K562 (cell line): ENCODE data around the gene SLFNL1. TPM values are rescaled to one million over a fixed set of nuclear protein-coding genes. Genes with fewer than 3 reads are reported as not detected.
A peak's percentile ranks its signal among the peaks of the same experiment; 100 is the strongest.

Experiments
- ATF6 ChIP-seq: sonication (generic); formaldehyde crosslinking; IDR thresholded peaks from 2 replicates; pipeline ENCODE4 v1.4.0; 2020; ENCODE audit warnings: mild to moderate bottlenecking, missing genetic modification reagents
- CREB1 ChIP-seq, 2 experiments: sonication (generic) in 1 of 2; formaldehyde crosslinking in 1 of 2; IDR thresholded peaks; 2 replicates each; pipeline versions ENCODE4 v1.6.1 to v1.8.0; 2012 to 2022; ENCODE audit warnings: inconsistent platforms in 1 of 2, mild to moderate bottlenecking in 1 of 2, missing genetic modification reagents in 1 of 2, moderate library complexity in 1 of 2
- EHMT2 ChIP-seq: fragments of 450-650 bp; IDR thresholded peaks from 2 replicates; pipeline ENCODE4 v1.6.1; 2018; ENCODE audit warnings: antibody characterized with exemption
- HSF4 ChIP-seq: fragments of 250-450 bp; sonication (Bioruptor Pico); IDR thresholded peaks from 2 replicates; pipeline ENCODE4 v2.1.2; 2022; ENCODE audit warnings: mild to moderate bottlenecking, moderate library complexity, borderline replicate concordance
- MAZ ChIP-seq, 2 experiments: fragments of 450-650 bp in 1 of 2; sonication (generic) in 1 of 2; formaldehyde crosslinking; IDR thresholded peaks in 1 of 2; conservative IDR thresholded peaks in 1 of 2; 2 replicates each; pipeline versions ENCODE4 v1.4.0 to v1.5.0; 2020; ENCODE audit warnings: mild to moderate bottlenecking in 1 of 2, missing genetic modification reagents in 1 of 2
- MITF ChIP-seq: IDR thresholded peaks from 2 replicates; pipeline ENCODE4 v1.6.1; 2014; ENCODE audit warnings: antibody characterized with exemption
- NCOA4 ChIP-seq: fragments of 450-650 bp; IDR thresholded peaks from 2 replicates; pipeline ENCODE4 v1.6.1; 2018; ENCODE audit warnings: mild to moderate bottlenecking; ENCODE audit not compliant: partially characterized antibody
- NFIC ChIP-seq: fragments of 450-650 bp; IDR thresholded peaks from 2 replicates; pipeline ENCODE4 v1.6.1; 2017; ENCODE audit warnings: mild to moderate bottlenecking, inconsistent platforms
- NKRF ChIP-seq: fragments of 450-650 bp; IDR thresholded peaks from 2 replicates; pipeline ENCODE4 v1.6.1; 2016; ENCODE audit warnings: borderline replicate concordance
- PTBP1 ChIP-seq: fragments of 200-400 bp; formaldehyde crosslinking; IDR thresholded peaks from 2 replicates; pipeline ENCODE4 v1.6.1; 2017; ENCODE audit warnings: low read depth, low read length
- RFX7 ChIP-seq: fragments of 250-450 bp; sonication (Bioruptor Pico); IDR thresholded peaks from 2 replicates; pipeline ENCODE4 v1.5.1; 2021; ENCODE audit warnings: mild to moderate bottlenecking
- SAFB2 ChIP-seq: fragments of 200-400 bp; formaldehyde crosslinking; IDR thresholded peaks from 2 replicates; pipeline ENCODE4 v1.6.1; 2018; ENCODE audit warnings: borderline replicate concordance, low read length, low read depth, moderate library complexity; ENCODE audit not compliant: severe bottlenecking
- SMARCC2 ChIP-seq: fragments of 450-650 bp; IDR thresholded peaks from 2 replicates; pipeline ENCODE4 v1.6.1; 2017; ENCODE audit warnings: antibody characterized with exemption, moderate library complexity, mild to moderate bottlenecking, low read depth
- SNRNP70 ChIP-seq: fragments of 200-400 bp; formaldehyde crosslinking; optimal IDR thresholded peaks from 2 replicates; pipeline ENCODE3; 2017; ENCODE audit warnings: low read depth, low read length
- SPI1 ChIP-seq: IDR thresholded peaks from 2 replicates; pipeline ENCODE4 v1.6.1; 2011; ENCODE audit warnings: low read depth, low read length, control low read depth, borderline replicate concordance
- TAF7 ChIP-seq: fragments of 450-650 bp; IDR thresholded peaks from 2 replicates; pipeline ENCODE4 v1.6.1; 2016; ENCODE audit warnings: missing genetic modification characterization, missing compliant biosample characterization
- TFE3 ChIP-seq: fragments of 450-650 bp; formaldehyde crosslinking; IDR thresholded peaks from 2 replicates; pipeline ENCODE4 v1.4.0; 2020; ENCODE audit warnings: mild to moderate bottlenecking, mixed read lengths
- YY1 ChIP-seq, 3 experiments: IDR thresholded peaks; 2 replicates each; pipeline ENCODE4 v1.6.1; 2011; ENCODE audit warnings: low read length in 2 of 3, mild to moderate bottlenecking in 2 of 3, moderate library complexity in 2 of 3, borderline replicate concordance in 1 of 3, control low read depth in 1 of 3, low read depth in 1 of 3; ENCODE audit not compliant: insufficient read depth in 3 of 3, insufficient replicate concordance in 2 of 3, control insufficient read depth in 1 of 3, insufficient read length in 1 of 3; ENCODE audit errors: extremely low read depth in 1 of 3
- ZFP36 ChIP-seq: fragments of 150-350 bp; IDR thresholded peaks from 2 replicates; pipeline ENCODE4 v1.6.1; 2018; ENCODE audit warnings: low read length, low read depth; ENCODE audit not compliant: partially characterized antibody
- ZNF217 ChIP-seq: sonication (generic); formaldehyde crosslinking; IDR thresholded peaks from 2 replicates; pipeline ENCODE4 v1.8.0; 2022; ENCODE audit warnings: mild to moderate bottlenecking, missing genetic modification reagents
- polyA plus RNA-seq, 8 experiments: library from polyadenylated mRNA; depleted of rRNA in 4 of 8; stranded (reverse) in 5 of 8; unstranded in 3 of 8; fragments of >200 nt; fragmentation: Nextera tagmentation in 2 of 8; fragmentation: Illumina TruSeq in 1 of 8; extraction: Ambion mirVana in 2 of 8; extraction: Trizol in 1 of 8; gene quantifications; 2 replicates each; pipeline versions ENCODE4 v1.2.1 to v1.2.3, GENCODE V29; 2011 to 2014; ENCODE audit warnings: inconsistent platforms in 1 of 8, missing spikeins in 1 of 8
- total RNA-seq, 7 experiments: library from RNA; depleted of rRNA in 6 of 7; stranded (reverse); fragments of >200 nt in 6 of 7; fragmentation: Illumina TruSeq in 2 of 7; extraction: Trizol in 2 of 7; gene quantifications; 2 replicates each; pipeline versions ENCODE4 v1.2.1 to v1.2.3, GENCODE V29; 2011 to 2021; ENCODE audit warnings: low replicate concordance in 1 of 7

Gene SLFNL1
- total and polyA plus RNA-seq, 9 of the 15 experiments (the other 6 are each of a cell fraction or from before 2014, with no cell fraction given) = 0.05 to 0.14 (median 0.06) TPM; not detected in 5

- peak in 2 of 3 experiments; percentile 44 to 66 for TF ChIP-seq YY1 (IDR thresholded peaks at IDR 0.05; ENCODE audit: borderline replicate concordance in 1 of 3, control insufficient read depth in 1 of 3, extremely low read depth in 1 of 3, insufficient read depth in 3 of 3, insufficient read length in 1 of 3, insufficient replicate concordance in 2 of 3, low read depth in 1 of 3, low read length in 2 of 3)
- TF ChIP-seq SPI1 = peak; percentile 86
- TF ChIP-seq EHMT2 = no peak
- TF ChIP-seq MAZ (CRISPR knock-in tag; conservative IDR thresholded peaks at IDR 0.05 in 1 of 2, IDR thresholded peaks at IDR 0.05 in 1 of 2) = peak; percentile 48 to 79; a peak in 3 of 4 replicates
- TF ChIP-seq NCOA4 = no peak
- TF ChIP-seq NKRF = peak; percentile 94
- TF ChIP-seq RFX7 (CRISPR knock-in tag) = no peak
- TF ChIP-seq ZNF217 = no peak
- TF ChIP-seq SMARCC2 = peak; percentile 75; the same call in 1 of the 2 replicates
- peak; percentile 68; the same call in 1 of the 2 replicates for TF ChIP-seq CREB1 (IDR thresholded peaks at IDR 0.05)
- peak; percentile 82 for TF ChIP-seq CREB1 (CRISPR knock-in tag; IDR thresholded peaks at IDR 0.05)
- no peak for TF ChIP-seq SAFB2
- TF ChIP-seq NFIC = peak; percentile 100
- peak; percentile 54 for TF ChIP-seq ZFP36
- TF ChIP-seq PTBP1 = 0 out of 2 replicates have a peak, but pooled peaks have one; percentile 76
- TF ChIP-seq HSF4 (CRISPR knock-in tag) = no peak
- TF ChIP-seq ATF6 (CRISPR knock-in tag) = no peak
- peak; percentile 99 for TF ChIP-seq MITF
- no peak for TF ChIP-seq TAF7 (tag)
- TF ChIP-seq TFE3 (CRISPR knock-in tag) = peak; percentile 90
- no peak for TF ChIP-seq SNRNP70
Observed at GRCh38 chr1:41003640-41004220, 17.8 kb downstream of the SLFNL1 start (continued).
